Heart left ventricle (tissue), 13 donors: ENCODE data around the gene MIA2.

Source experiments
- POLR2A ChIP-seq, 2 donors: fragments of 450-650 bp; IDR thresholded peaks; one replicate each; pipeline ENCODE4 v1.6.1; 2017; ENCODE audit warnings: antibody characterized with exemption in 2 of 2, mild to moderate bottlenecking in 2 of 2, moderate library complexity in 2 of 2
- TF ChIP-seq, protein P1 (sequence below), 12 donors: fragments of 200-600 bp; sonication (generic) in 4 of 12; IDR thresholded peaks; one replicate each; pipeline versions ENCODE4 v1.5.0 to v1.8.0; 2018 to 2022; ENCODE audit warnings: antibody characterized with exemption in 12 of 12, mild to moderate bottlenecking in 5 of 12
- donor health status: ischemic (EF 13 %, LVEDD 7.1; RV severe dilation, severe dysfunction).
- donor health status: DM: no; HTN: yes; CAD: no.
- donor health status: DM: no; HTN: no; CAD: no.
- donor health status: ischemic (EF 25% LVEDD 6.9; RV normal size, moderate dysfunction).
- donor health status: ischemic (EF 25% LVEDD 5.7; RV mildly dilated, moderate dysfunction).
- donor health status: ischemic (EF 35%, LVEDD 5.7; RV mildly dilated, moderate dysfunction).
- donor health status: nonischemic (EF 11% LVEDD 7.7; RV severe dilation, severe dysfunction).
- donor health status: DM: yes; HTN: yes; CAD: no.
- donor health status: PGD.
- donor health status: ischemic (EF 29% LVEDD 5.4; RV normal size, mild dysfunction).
- donor health status: nonischemic (EF 23%, LVEDD 6.1; RV moderate dilation, normal function).

DNA sequence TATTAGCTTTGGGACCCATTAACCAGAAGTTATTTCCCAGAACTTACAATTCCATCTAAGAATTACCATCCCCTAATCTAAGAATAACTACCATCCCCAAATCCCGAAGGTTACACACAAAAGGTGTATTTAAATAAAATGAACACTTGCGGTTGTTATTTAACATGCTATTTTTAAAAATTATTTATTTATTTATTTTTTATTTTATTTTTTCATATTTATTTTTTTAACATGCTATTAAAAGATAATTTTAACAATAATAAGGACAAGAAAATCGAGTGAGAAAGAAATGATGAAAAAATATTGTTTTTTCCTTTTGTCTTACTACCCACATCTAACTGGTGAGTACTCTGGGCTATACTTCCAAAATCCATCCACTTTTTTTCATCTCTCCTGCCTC, 192.2 kb downstream of the MIA2 start:
- no peak for TF ChIP-seq POLR2A (IDR thresholded peaks at IDR 0.05)
- TF ChIP-seq, protein P1, sequence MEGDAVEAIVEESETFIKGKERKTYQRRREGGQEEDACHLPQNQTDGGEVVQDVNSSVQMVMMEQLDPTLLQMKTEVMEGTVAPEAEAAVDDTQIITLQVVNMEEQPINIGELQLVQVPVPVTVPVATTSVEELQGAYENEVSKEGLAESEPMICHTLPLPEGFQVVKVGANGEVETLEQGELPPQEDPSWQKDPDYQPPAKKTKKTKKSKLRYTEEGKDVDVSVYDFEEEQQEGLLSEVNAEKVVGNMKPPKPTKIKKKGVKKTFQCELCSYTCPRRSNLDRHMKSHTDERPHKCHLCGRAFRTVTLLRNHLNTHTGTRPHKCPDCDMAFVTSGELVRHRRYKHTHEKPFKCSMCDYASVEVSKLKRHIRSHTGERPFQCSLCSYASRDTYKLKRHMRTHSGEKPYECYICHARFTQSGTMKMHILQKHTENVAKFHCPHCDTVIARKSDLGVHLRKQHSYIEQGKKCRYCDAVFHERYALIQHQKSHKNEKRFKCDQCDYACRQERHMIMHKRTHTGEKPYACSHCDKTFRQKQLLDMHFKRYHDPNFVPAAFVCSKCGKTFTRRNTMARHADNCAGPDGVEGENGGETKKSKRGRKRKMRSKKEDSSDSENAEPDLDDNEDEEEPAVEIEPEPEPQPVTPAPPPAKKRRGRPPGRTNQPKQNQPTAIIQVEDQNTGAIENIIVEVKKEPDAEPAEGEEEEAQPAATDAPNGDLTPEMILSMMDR (IDR thresholded peaks at IDR 0.05) = no peak
